ENCODE measurements around the gene MDM2.

GRCh38 chr12:68885381-68885780, 77.4 kb downstream of the MDM2 start:
- TF ChIP-seq CTCF (IDR thresholded peaks at IDR 0.05) (no peak), POLR2AphosphoS5 (IDR thresholded peaks at IDR 0.05) (no peak), POLR2A (IDR thresholded peaks at IDR 0.05) (no peak), EP300 (IDR thresholded peaks at IDR 0.05) (no peak)
